ENCODE measurements around the gene ANKH. TPM values are rescaled to one million over a fixed set of nuclear protein-coding genes. Genes with fewer than 3 reads are reported as not detected.

The ANKH gene
- total and polyA plus RNA-seq, 10 of the 15 experiments (the other 5 are each of a cell fraction or from before 2014, with no cell fraction given): 2.1 to 43.9 (median 14.4) TPM

- TF ChIP-seq YY1 (IDR thresholded peaks at IDR 0.05; ENCODE audit: low read depth, low read length): peak; percentile 55; the same call in 1 of the 2 replicates
- TF ChIP-seq CBX5 (IDR thresholded peaks at IDR 0.05; ENCODE audit: low read depth): peak; percentile 95; the same call in 1 of the 2 replicates
- TF ChIP-seq MTA3 (IDR thresholded peaks at IDR 0.05; ENCODE audit: borderline replicate concordance, low read length): no peak
- TF ChIP-seq ELK1 (IDR thresholded peaks at IDR 0.05; ENCODE audit: low read depth, low read length): 0 out of 2 replicates have a peak, but pooled peaks have one; percentile 34
- no peak for TF ChIP-seq TCF7 (IDR thresholded peaks at IDR 0.05; ENCODE audit: borderline replicate concordance)
- TF ChIP-seq IKZF1 (conservative IDR thresholded peaks at IDR 0.05): peak; percentile 98
- TF ChIP-seq KAT2A (conservative IDR thresholded peaks at IDR 0.05; ENCODE audit: control insufficient read depth, low read depth, low read length): no peak
- no peak for TF ChIP-seq SMC3 (IDR thresholded peaks at IDR 0.05; ENCODE audit: borderline replicate concordance, low read length)
- TF ChIP-seq TBL1XR1 (IDR thresholded peaks at IDR 0.05; ENCODE audit: low read depth, low read length): no peak
- no peak for TF ChIP-seq CEBPZ (IDR thresholded peaks at IDR 0.05; ENCODE audit: low read depth, low read length)
- TF ChIP-seq PKNOX1 (IDR thresholded peaks at IDR 0.05): peak; percentile 78
- no peak for TF ChIP-seq ZSCAN29 (IDR thresholded peaks at IDR 0.05)
- TF ChIP-seq USF2 (IDR thresholded peaks at IDR 0.05; ENCODE audit: borderline replicate concordance, low read depth, low read length): no peak
- no peak for TF ChIP-seq RAD21 (IDR thresholded peaks at IDR 0.05; ENCODE audit: insufficient read depth, low read depth, low read length)
- no peak for TF ChIP-seq PAX8 (IDR thresholded peaks at IDR 0.05)
- peak; percentile 77 for TF ChIP-seq SIN3A (IDR thresholded peaks at IDR 0.05; ENCODE audit: low read depth, low read length)
- TF ChIP-seq POLR2A (IDR thresholded peaks at IDR 0.05; ENCODE audit: low read depth, low read length): peak; percentile 95
- no peak for TF ChIP-seq CTCF (IDR thresholded peaks at IDR 0.05 in 2 of 3, conservative IDR thresholded peaks at IDR 0.05 in 1 of 3; ENCODE audit: control insufficient read depth in 2 of 3, extremely low read depth in 1 of 3, insufficient read depth in 1 of 3, low read depth in 3 of 3, low read length in 3 of 3)
- no peak for TF ChIP-seq EED (IDR thresholded peaks at IDR 0.05; ENCODE audit: low read depth)
- TF ChIP-seq NR2C1 (IDR thresholded peaks at IDR 0.05): peak; percentile 96
- no peak for TF ChIP-seq MYB (IDR thresholded peaks at IDR 0.05; ENCODE audit: borderline replicate concordance, low read depth, low read length)
Observed at GRCh38 chr5:14664270-14665100, 207.1 kb downstream of the ANKH start, which contains the start of gene OTULIN (continued).

Data from GM12878 (cell line).